HepG2 (cell line): Measurements from ENCODE around the gene NUTF2.
A peak's percentile ranks its signal among the peaks of the same experiment; 100 is the strongest.

Source experiments
- KAT8 ChIP-seq: IDR thresholded peaks from 2 replicates; pipeline ENCODE4 v1.6.1; 2016; ENCODE audit warnings: missing genetic modification reagents, missing compliant biosample characterization
- PREB ChIP-seq: sonication (generic); formaldehyde crosslinking; IDR thresholded peaks from 2 replicates; pipeline ENCODE4 v1.4.0; 2020; ENCODE audit warnings: missing genetic modification reagents
- RFX5 ChIP-seq: IDR thresholded peaks from 2 replicates; pipeline ENCODE4 v1.6.1; 2011; ENCODE audit warnings: low read depth, low read length, improper control_type of control experiment
- SRSF9 ChIP-seq: fragments of 200-400 bp; formaldehyde crosslinking; IDR thresholded peaks from 2 replicates; pipeline ENCODE4 v1.6.1; 2018; ENCODE audit warnings: borderline replicate concordance, mild to moderate bottlenecking, low read depth, low read length; ENCODE audit not compliant: insufficient read depth, poor library complexity, severe bottlenecking
- YY1 ChIP-seq: IDR thresholded peaks from 2 replicates; pipeline ENCODE4 v1.6.1; 2011; ENCODE audit warnings: low read length, low read depth, moderate library complexity, mild to moderate bottlenecking; ENCODE audit not compliant: insufficient read depth, insufficient replicate concordance
- ZNF274 ChIP-seq: sonication (generic); formaldehyde crosslinking; IDR thresholded peaks from 2 replicates; pipeline ENCODE4 v1.5.1; 2020; ENCODE audit warnings: mild to moderate bottlenecking, missing genetic modification reagents
- ZNF318 ChIP-seq: sonication (generic); formaldehyde crosslinking; IDR thresholded peaks from 2 replicates; pipeline ENCODE4 v1.4.0; 2020; ENCODE audit warnings: mild to moderate bottlenecking, missing genetic modification reagents
- ZNF737 ChIP-seq: sonication (generic); formaldehyde crosslinking; IDR thresholded peaks from 2 replicates; pipeline ENCODE4 v1.5.0; 2020; ENCODE audit warnings: missing genetic modification reagents, mild to moderate bottlenecking, borderline replicate concordance

- TF ChIP-seq KAT8 (CRISPR knock-in tag) (peak; percentile 86), SRSF9 (no peak), YY1 (no peak), PREB (no peak), ZNF274 (CRISPR knock-in tag) (no peak), RFX5 (no peak), ZNF318 (CRISPR knock-in tag) (no peak), ZNF737 (no peak)
Measured at GRCh38 chr16:67841816-67842508, 4.8 kb upstream of the NUTF2 start, which contains the start of gene THAP11.
